ENCODE measurements around the gene MEIS2.

GRCh38 chr15:36966708-36967107 lies 133.6 kb downstream of the MEIS2 start:
- TF ChIP-seq POLR2AphosphoS5 (IDR thresholded peaks at IDR 0.05) (no peak), CTCF (IDR thresholded peaks at IDR 0.05) (no peak), POLR2A (IDR thresholded peaks at IDR 0.05) (no peak), EP300 (IDR thresholded peaks at IDR 0.05) (no peak)

Measured in stomach (tissue), 4 donors.